ENCODE measurements around the gene CLIC2. TPM values are rescaled to one million over a fixed set of nuclear protein-coding genes. Genes with fewer than 3 reads are reported as not detected.
"Not testable (repeated sequence)": the region's sequence is repeated elsewhere in the genome, so short reads cannot be mapped to it uniquely, and the experiment has no call there.

The CLIC2 gene
- total RNA-seq, 4 donors from 2014 or later, result 55.8 to 78.3 (median 71.8) TPM

DNA sequence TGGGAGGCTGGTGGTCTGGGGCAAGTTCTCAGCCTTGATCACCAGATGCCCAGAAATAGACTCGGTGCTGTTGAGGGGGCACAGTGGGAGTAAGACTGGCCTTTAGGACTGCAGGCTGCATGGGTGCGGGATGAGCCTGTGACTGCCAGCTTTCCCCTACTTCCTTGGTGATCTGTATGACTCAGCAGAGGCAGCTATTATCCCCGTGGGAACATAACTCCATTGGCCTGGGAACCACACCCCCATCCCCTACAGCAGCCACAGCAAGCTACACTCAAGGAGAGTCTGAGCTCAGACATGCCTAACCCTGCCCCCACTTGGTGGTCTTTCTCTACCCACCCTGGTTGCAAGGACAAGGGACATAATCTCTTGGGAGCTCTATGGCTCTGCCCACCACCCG, 20.6 kb downstream of the CLIC2 start:
- Histone ChIP-seq H3K27ac (no peak overlapping the region), H3K9me3 (no peaks in the 10 kb centered on the region), H3K27me3 (no peaks in the 10 kb centered on the region), H3K4me1 (no peaks in the 10 kb centered on the region), H3K36me3 (no peaks in the 10 kb centered on the region), H3K4me3 (replicated peaks in 1 of 3) (no peak overlapping the region)
- no peak for DNase-seq
- 71 to 86% methylated on average over 1 to 4 of the region's 4 CpGs for WGBS, 2 donors
- TF ChIP-seq, protein P1, sequence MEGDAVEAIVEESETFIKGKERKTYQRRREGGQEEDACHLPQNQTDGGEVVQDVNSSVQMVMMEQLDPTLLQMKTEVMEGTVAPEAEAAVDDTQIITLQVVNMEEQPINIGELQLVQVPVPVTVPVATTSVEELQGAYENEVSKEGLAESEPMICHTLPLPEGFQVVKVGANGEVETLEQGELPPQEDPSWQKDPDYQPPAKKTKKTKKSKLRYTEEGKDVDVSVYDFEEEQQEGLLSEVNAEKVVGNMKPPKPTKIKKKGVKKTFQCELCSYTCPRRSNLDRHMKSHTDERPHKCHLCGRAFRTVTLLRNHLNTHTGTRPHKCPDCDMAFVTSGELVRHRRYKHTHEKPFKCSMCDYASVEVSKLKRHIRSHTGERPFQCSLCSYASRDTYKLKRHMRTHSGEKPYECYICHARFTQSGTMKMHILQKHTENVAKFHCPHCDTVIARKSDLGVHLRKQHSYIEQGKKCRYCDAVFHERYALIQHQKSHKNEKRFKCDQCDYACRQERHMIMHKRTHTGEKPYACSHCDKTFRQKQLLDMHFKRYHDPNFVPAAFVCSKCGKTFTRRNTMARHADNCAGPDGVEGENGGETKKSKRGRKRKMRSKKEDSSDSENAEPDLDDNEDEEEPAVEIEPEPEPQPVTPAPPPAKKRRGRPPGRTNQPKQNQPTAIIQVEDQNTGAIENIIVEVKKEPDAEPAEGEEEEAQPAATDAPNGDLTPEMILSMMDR (IDR thresholded peaks at IDR 0.05), result no peak
- TF ChIP-seq POLR2A (IDR thresholded peaks at IDR 0.05), result no peak
- intact Hi-C loops (cut with DNase I), result no loop called here

DNA sequence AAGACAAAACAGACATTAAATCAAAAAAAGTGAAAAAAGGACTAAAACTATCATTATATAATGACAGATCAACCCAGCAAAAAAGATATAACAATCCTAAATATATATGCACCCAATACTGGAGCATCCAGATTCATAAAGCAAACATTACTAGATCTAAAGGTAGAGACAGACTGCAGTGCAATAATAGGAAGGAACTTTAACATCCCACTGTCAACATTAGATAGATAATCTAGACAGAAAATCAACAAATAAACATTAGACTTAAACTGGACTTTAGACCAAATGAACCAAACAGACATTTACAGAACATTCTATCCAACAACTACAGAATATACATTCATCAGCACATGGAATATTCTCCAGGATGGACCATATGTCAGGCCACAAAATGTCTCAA, 40.6 kb downstream of the CLIC2 start:
- no peaks in the 10 kb centered on the region for H3K9me3 ChIP-seq
- H3K4me1 ChIP-seq, result no peaks in the 10 kb centered on the region
- H3K4me3 ChIP-seq (replicated peaks in 1 of 3), result no peak overlapping the region
- H3K27me3 ChIP-seq, result no peaks in the 10 kb centered on the region
- H3K27ac ChIP-seq, result no peak overlapping the region
- TF ChIP-seq POLR2A (IDR thresholded peaks at IDR 0.05), result no peak
- TF ChIP-seq, protein P1 (IDR thresholded peaks at IDR 0.05), result no peak
- DNase-seq, result no peak
- no peaks in the 10 kb centered on the region for H3K36me3 ChIP-seq
- intact Hi-C loops (cut with DNase I), result no loop called here

DNA sequence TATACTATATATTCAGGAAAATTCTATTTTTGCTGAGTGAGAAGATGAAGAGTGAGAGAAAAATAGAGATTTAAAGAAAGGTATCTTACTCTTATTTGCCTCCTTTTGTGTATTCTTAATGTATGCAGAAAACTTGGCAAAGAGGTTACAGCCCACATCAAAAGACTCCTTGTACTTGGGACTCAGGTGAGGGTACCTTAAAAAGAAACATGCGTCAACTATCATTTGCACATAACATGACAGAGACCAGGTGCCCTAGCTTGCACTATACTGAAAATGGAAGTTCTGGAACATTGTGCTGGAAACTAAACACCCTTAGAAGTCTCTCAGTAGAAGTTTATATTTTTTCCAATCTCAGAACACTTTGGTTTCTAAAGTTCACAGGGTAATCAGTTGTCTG, 54.5 kb downstream of the CLIC2 start:
- intact Hi-C loops (cut with DNase I), result no loop called here
- no peak overlapping the region for H3K4me3 ChIP-seq (replicated peaks in 1 of 3)
- 95 to 100% methylated on average over 1 of the region's 1 CpG for WGBS, 2 donors
- H3K27me3 ChIP-seq, result no peaks in the 10 kb centered on the region
- H3K4me1 ChIP-seq, result no peaks in the 10 kb centered on the region
- peaks cover 0 to 7% of the 10 kb centered on the region in 2 donors for H3K36me3 ChIP-seq
- H3K27ac ChIP-seq, result no peak overlapping the region
- no peak for TF ChIP-seq POLR2A (IDR thresholded peaks at IDR 0.05)
- TF ChIP-seq, protein P1 (IDR thresholded peaks at IDR 0.05), result no peak
- no peak for DNase-seq
- no peaks in the 10 kb centered on the region for H3K9me3 ChIP-seq

DNA sequence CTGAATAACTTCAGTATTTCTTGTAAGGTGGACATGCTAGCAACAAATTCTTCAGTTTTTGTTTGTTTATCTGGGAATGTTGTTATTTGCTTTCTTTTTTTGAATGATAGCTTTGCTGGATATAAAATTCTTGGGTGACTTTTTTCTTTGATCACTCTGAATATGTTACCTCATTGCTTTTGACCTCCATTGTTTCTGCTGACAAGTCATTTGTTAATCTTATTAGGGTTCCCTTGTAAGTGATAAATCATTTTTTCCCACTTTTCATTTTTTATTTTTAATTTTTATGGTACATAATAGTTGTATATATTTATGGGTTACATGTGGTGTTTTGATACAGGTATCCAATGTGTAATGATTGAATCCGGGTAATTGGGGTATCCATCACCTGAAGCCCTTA, 63.4 kb downstream of the CLIC2 start:
- Histone ChIP-seq H3K36me3 (no peaks in the 10 kb centered on the region), H3K27me3 (no peaks in the 10 kb centered on the region), H3K9me3 (no peaks in the 10 kb centered on the region), H3K4me3 (replicated peaks in 1 of 3) (no peak overlapping the region), H3K27ac (no peak overlapping the region), H3K4me1 (no peaks in the 10 kb centered on the region)
- DNase-seq, result no peak
- 93 to 100% methylated on average over 1 of the region's 1 CpG for WGBS, 2 donors
- intact Hi-C loops (cut with DNase I), result no loop called here
- no peak for TF ChIP-seq POLR2A (IDR thresholded peaks at IDR 0.05)
- TF ChIP-seq, protein P1 (IDR thresholded peaks at IDR 0.05), result no peak

DNA sequence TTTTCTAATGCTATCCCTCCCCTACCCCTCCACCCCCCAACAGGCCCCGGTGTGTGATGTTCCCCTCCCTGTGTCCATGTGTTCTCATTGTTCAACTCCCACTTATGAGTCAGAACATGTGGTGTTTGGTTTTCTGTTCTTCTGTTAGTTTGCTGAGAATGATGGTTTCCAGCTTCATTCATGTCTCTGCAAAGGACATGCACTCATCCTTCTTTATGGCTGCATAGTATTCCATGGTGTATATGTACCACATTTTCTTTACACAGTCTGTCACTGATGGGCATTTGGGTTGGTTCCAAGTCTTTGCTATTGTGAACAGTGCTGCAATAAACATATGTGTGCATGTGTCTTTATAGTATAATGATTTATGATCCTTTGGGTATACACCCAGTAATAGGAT, 66.4 kb downstream of the CLIC2 start:
- intact Hi-C loops (cut with DNase I); H3K27ac ChIP-seq; H3K36me3 ChIP-seq; H3K9me3 ChIP-seq; H3K4me1 ChIP-seq; H3K27me3 ChIP-seq; DNase-seq; H3K4me3 ChIP-seq (replicated peaks in 1 of 3): not testable (repeated sequence)
- WGBS, 2 donors, result 88 to 92% methylated on average over 1 of the region's 1 CpG

DNA sequence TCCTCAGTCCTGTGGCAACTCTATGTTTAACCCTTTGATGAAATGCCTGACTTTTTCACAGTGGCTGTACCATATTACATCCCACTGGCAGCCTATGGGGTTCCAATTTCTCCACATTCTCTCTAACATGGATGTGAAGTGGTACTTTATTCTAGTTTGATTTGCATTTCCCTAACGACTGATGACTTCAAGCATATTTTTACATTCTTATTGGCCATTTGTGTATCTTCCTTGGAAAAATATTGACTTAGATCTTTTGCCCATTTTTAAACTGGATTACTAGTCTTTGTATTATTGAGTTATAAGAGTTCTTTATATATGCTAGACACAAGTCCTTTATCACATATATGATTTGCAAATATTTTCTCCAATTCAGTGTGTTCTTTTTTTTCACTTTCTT, 68.0 kb downstream of the CLIC2 start:
- Histone ChIP-seq H3K27me3 (no peaks in the 10 kb centered on the region), H3K27ac (no peak overlapping the region), H3K9me3 (no peaks in the 10 kb centered on the region), H3K4me1 (no peaks in the 10 kb centered on the region), H3K4me3 (replicated peaks in 1 of 3) (no peak overlapping the region), H3K36me3 (no peaks in the 10 kb centered on the region)
- no peak for DNase-seq
- intact Hi-C loops (cut with DNase I), result no loop called here
- 83 to 86% methylated on average over 1 of the region's 1 CpG for WGBS, 2 donors
- TF ChIP-seq, protein P1 (IDR thresholded peaks at IDR 0.05), result no peak
- no peak for TF ChIP-seq POLR2A (IDR thresholded peaks at IDR 0.05)

Measured in thyroid gland (tissue), 4 donors.